ENCODE data around the gene GTF2IRD1.

Gene GTF2IRD1

GRCh38 chr7:74567318-74567668, 113.6 kb downstream of the GTF2IRD1 start:
- TF ChIP-seq REST (IDR thresholded peaks at IDR 0.05; ENCODE audit: insufficient read depth in 1 of 2, low read depth in 2 of 2, low read length in 2 of 2) (no peak), POLR2AphosphoS5 (IDR thresholded peaks at IDR 0.05; ENCODE audit: low read depth, low read length) (no peak), FOXP2 (optimal IDR thresholded peaks at IDR 0.05; ENCODE audit: borderline replicate concordance, extremely low read depth, extremely low read length, insufficient read depth) (no peak), SIN3A (IDR thresholded peaks at IDR 0.05; ENCODE audit: borderline replicate concordance, insufficient read depth, low read length) (no peak), TAF1 (IDR thresholded peaks at IDR 0.05; ENCODE audit: borderline replicate concordance, insufficient read depth, low read length) (no peak)

GRCh38 chr7:74568658-74569057, 115.0 kb downstream of the GTF2IRD1 start:
- TF ChIP-seq SIN3A (IDR thresholded peaks at IDR 0.05; ENCODE audit: borderline replicate concordance, insufficient read depth, low read length): no peak
- no peak for TF ChIP-seq POLR2AphosphoS5 (IDR thresholded peaks at IDR 0.05; ENCODE audit: low read depth, low read length)
- no peak for TF ChIP-seq TAF1 (IDR thresholded peaks at IDR 0.05; ENCODE audit: borderline replicate concordance, insufficient read depth, low read length)
- no peak for TF ChIP-seq FOXP2 (optimal IDR thresholded peaks at IDR 0.05; ENCODE audit: borderline replicate concordance, extremely low read depth, extremely low read length, insufficient read depth)
- TF ChIP-seq REST (IDR thresholded peaks at IDR 0.05; ENCODE audit: insufficient read depth in 1 of 2, low read depth in 2 of 2, low read length in 2 of 2): no peak

- TF ChIP-seq SIN3A (IDR thresholded peaks at IDR 0.05; ENCODE audit: borderline replicate concordance, insufficient read depth, low read length): no peak
- TF ChIP-seq FOXP2 (optimal IDR thresholded peaks at IDR 0.05; ENCODE audit: borderline replicate concordance, extremely low read depth, extremely low read length, insufficient read depth): no peak
- no peak for TF ChIP-seq TAF1 (IDR thresholded peaks at IDR 0.05; ENCODE audit: borderline replicate concordance, insufficient read depth, low read length)
- no peak for TF ChIP-seq POLR2AphosphoS5 (IDR thresholded peaks at IDR 0.05; ENCODE audit: low read depth, low read length)
- TF ChIP-seq REST (IDR thresholded peaks at IDR 0.05; ENCODE audit: insufficient read depth in 1 of 2, low read depth in 2 of 2, low read length in 2 of 2): no peak
Observed at GRCh38 chr7:74569501-74570075, 115.9 kb downstream of the GTF2IRD1 start.

GRCh38 chr7:74570533-74571156, 116.9 kb downstream of the GTF2IRD1 start:
- no peak for TF ChIP-seq REST (IDR thresholded peaks at IDR 0.05; ENCODE audit: insufficient read depth in 1 of 2, low read depth in 2 of 2, low read length in 2 of 2)
- TF ChIP-seq TAF1 (IDR thresholded peaks at IDR 0.05; ENCODE audit: borderline replicate concordance, insufficient read depth, low read length): no peak
- no peak for TF ChIP-seq FOXP2 (optimal IDR thresholded peaks at IDR 0.05; ENCODE audit: borderline replicate concordance, extremely low read depth, extremely low read length, insufficient read depth)
- no peak for TF ChIP-seq SIN3A (IDR thresholded peaks at IDR 0.05; ENCODE audit: borderline replicate concordance, insufficient read depth, low read length)
- TF ChIP-seq POLR2AphosphoS5 (IDR thresholded peaks at IDR 0.05; ENCODE audit: low read depth, low read length): no peak

All from PFSK-1 (cell line).